ENCODE data around the gene TOM1.

DNA sequence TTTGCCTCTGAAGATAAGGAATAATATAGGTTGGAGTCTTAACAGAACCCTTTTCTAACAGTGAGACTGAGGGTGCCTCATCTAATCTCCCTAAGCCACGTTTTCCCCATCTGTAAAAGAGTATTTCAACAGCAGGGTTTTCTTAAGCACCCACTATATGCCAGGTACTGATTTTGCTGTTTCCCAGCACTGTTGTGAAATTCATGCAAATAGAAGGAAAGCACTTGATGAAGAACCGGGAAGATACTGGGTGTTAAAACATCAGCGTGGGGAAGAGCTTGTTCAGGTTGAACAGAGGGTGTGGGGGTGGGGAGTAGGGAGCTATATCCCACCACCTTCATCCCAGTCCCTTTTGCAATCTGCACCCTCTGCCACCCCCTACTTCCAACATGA, 84.0 kb downstream of the TOM1 start:
- TF ChIP-seq FOXK2 (IDR thresholded peaks at IDR 0.05) = no peak
- no peak for TF ChIP-seq HDGF (IDR thresholded peaks at IDR 0.05; ENCODE audit: borderline replicate concordance)
- TF ChIP-seq ZNF384 (IDR thresholded peaks at IDR 0.05) = no peak
- TF ChIP-seq BHLHE40 (IDR thresholded peaks at IDR 0.05; ENCODE audit: borderline replicate concordance) = no peak
- no peak for TF ChIP-seq LEF1 (IDR thresholded peaks at IDR 0.05; ENCODE audit: borderline replicate concordance)
